ENCODE measurements around the gene UMPS. TPM values are rescaled to one million over a fixed set of nuclear protein-coding genes. Genes with fewer than 3 reads are reported as not detected.
"Not testable (repeated sequence)": the region's sequence is repeated elsewhere in the genome, so short reads cannot be mapped to it uniquely, and the experiment has no call there.

Gene UMPS
- total RNA-seq, 1 donor from 2014 or later, result 23.5 TPM

DNA sequence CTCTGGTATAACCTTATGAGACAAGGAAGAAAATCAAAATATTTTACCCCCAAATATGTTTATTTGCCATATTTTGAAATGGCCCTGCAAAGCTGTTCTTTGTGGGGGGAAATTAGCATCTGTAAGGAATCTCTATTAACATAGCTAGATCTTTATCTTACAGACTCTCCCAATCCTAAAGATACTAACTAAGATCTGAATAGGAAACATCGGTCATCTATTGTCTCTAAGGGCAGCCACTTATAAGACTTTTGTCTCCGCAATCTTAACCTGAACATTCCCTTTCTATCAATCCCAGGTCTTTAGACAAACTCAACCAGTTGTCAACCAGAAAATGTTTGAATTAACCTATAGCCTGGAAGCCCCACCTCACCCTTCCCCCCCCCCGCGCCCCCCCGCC, 21.2 kb downstream of the UMPS start:
- H3K36me3 Mint-ChIP-seq (ENCODE audit: unreplicated experiment), result peaks cover 2% of the 10 kb centered on the region
- no peaks in the 10 kb centered on the region for H3K4me1 Mint-ChIP-seq (ENCODE audit: unreplicated experiment)
- DNase-seq (ENCODE audit: extremely low spot score, unreplicated experiment), result no peak
- TF ChIP-seq, protein P1, sequence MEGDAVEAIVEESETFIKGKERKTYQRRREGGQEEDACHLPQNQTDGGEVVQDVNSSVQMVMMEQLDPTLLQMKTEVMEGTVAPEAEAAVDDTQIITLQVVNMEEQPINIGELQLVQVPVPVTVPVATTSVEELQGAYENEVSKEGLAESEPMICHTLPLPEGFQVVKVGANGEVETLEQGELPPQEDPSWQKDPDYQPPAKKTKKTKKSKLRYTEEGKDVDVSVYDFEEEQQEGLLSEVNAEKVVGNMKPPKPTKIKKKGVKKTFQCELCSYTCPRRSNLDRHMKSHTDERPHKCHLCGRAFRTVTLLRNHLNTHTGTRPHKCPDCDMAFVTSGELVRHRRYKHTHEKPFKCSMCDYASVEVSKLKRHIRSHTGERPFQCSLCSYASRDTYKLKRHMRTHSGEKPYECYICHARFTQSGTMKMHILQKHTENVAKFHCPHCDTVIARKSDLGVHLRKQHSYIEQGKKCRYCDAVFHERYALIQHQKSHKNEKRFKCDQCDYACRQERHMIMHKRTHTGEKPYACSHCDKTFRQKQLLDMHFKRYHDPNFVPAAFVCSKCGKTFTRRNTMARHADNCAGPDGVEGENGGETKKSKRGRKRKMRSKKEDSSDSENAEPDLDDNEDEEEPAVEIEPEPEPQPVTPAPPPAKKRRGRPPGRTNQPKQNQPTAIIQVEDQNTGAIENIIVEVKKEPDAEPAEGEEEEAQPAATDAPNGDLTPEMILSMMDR (IDR thresholded peaks at IDR 0.05), result no peak
- no peaks in the 10 kb centered on the region for H3K9me3 Mint-ChIP-seq (ENCODE audit: unreplicated experiment)
- no peak overlapping the region for H3K4me3 Mint-ChIP-seq (ENCODE audit: unreplicated experiment)
- H3K27ac Mint-ChIP-seq (ENCODE audit: unreplicated experiment), result no peak overlapping the region
- no peaks in the 10 kb centered on the region for H3K27me3 Mint-ChIP-seq (ENCODE audit: unreplicated experiment)

- Mint-ChIP-seq H3K27me3 (ENCODE audit: unreplicated experiment) (no peaks in the 10 kb centered on the region), H3K9me3 (ENCODE audit: unreplicated experiment) (no peaks in the 10 kb centered on the region), H3K27ac (ENCODE audit: unreplicated experiment) (peak overlapping the region; percentile 18), H3K36me3 (ENCODE audit: unreplicated experiment) (no peaks in the 10 kb centered on the region), H3K4me1 (ENCODE audit: unreplicated experiment) (no peaks in the 10 kb centered on the region), H3K4me3 (ENCODE audit: unreplicated experiment) (no peak overlapping the region)
- TF ChIP-seq, protein P1 (IDR thresholded peaks at IDR 0.05), result no peak
- DNase-seq (ENCODE audit: extremely low spot score, unreplicated experiment), result no peak
These were observed 21.8 kb downstream of the UMPS start for GRCh38 chr3:124752051-124752450.

DNA sequence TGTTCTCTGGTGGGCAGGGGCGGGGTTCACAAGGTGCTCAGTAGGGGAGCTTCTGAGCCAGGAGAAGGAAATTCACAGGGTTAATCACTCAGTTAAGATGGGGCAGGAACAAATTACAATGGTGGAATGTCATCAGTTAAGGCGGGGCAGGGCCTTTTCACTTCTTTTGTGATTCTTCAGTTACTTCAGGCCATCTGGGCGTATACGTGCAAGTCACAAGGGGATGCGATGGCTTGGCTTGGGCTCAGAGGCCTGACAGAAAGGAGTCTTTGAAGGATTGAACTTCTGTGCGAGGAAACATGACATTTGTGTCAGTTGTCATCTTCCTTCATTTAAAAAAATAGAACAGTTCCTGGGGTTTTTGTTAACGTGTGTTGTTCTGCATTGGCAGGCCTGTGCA, 27.7 kb downstream of the UMPS start:
- not testable (repeated sequence) for H3K9me3 Mint-ChIP-seq (ENCODE audit: unreplicated experiment); H3K4me3 Mint-ChIP-seq (ENCODE audit: unreplicated experiment); H3K36me3 Mint-ChIP-seq (ENCODE audit: unreplicated experiment); H3K27ac Mint-ChIP-seq (ENCODE audit: unreplicated experiment); H3K27me3 Mint-ChIP-seq (ENCODE audit: unreplicated experiment); DNase-seq (ENCODE audit: extremely low spot score, unreplicated experiment)
- peaks cover 24% of the 10 kb centered on the region for H3K4me1 Mint-ChIP-seq (ENCODE audit: unreplicated experiment)

- H3K27ac Mint-ChIP-seq (ENCODE audit: unreplicated experiment), result no peak overlapping the region
- DNase-seq (ENCODE audit: extremely low spot score, unreplicated experiment), result no peak
- no peaks in the 10 kb centered on the region for H3K9me3 Mint-ChIP-seq (ENCODE audit: unreplicated experiment)
- TF ChIP-seq, protein P1 (IDR thresholded peaks at IDR 0.05), result no peak
- peaks cover 6% of the 10 kb centered on the region for H3K36me3 Mint-ChIP-seq (ENCODE audit: unreplicated experiment)
- H3K4me1 Mint-ChIP-seq (ENCODE audit: unreplicated experiment), result peaks cover 24% of the 10 kb centered on the region
- no peak overlapping the region for H3K4me3 Mint-ChIP-seq (ENCODE audit: unreplicated experiment)
- no peaks in the 10 kb centered on the region for H3K27me3 Mint-ChIP-seq (ENCODE audit: unreplicated experiment)
These were observed 28.8 kb downstream of the UMPS start for GRCh38 chr3:124758851-124759635.

DNA sequence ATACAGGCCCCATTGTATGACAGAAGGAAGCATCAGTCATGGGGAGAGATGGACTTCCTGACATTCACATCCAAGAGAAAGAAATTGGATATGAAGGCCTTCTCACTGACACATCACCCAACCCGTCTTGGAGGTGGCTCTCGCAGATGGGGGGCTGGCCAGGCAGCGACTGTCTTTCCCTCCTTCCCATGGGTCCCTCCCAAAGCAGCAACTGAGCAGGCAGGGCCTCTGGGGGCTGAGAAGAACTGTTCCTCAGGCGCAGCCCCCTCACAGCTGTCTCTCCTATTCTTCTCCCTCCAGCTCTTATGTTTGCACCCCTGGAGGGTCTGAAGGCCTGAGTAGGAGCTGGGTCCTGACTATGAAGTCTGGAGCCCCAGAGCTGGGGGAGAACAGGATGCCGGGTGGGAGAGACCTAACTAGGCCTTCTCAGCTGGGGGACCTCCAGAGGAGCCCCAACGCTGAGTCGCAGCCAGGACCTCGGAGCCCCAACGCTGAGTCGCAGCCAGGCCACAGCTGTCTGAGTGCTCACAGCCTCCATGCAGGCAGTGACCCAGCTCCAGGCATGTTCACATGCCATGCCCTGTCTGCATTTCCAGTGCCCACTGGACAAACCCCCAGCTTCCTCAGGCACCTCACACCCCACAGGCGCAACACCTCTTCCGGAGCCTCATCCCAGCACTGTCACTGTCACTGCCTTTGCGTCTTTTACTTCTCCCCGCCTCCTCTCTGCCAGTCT, 29.6 kb downstream of the UMPS start:
- H3K4me1 Mint-ChIP-seq (ENCODE audit: unreplicated experiment), result peaks cover 26% of the 10 kb centered on the region
- H3K27me3 Mint-ChIP-seq (ENCODE audit: unreplicated experiment), result no peaks in the 10 kb centered on the region
- H3K4me3 Mint-ChIP-seq (ENCODE audit: unreplicated experiment), result no peak overlapping the region
- no peak for DNase-seq (ENCODE audit: extremely low spot score, unreplicated experiment)
- TF ChIP-seq, protein P1 (IDR thresholded peaks at IDR 0.05), result no peak
- peaks cover 14% of the 10 kb centered on the region for H3K36me3 Mint-ChIP-seq (ENCODE audit: unreplicated experiment)
- no peak overlapping the region for H3K27ac Mint-ChIP-seq (ENCODE audit: unreplicated experiment)
- no peaks in the 10 kb centered on the region for H3K9me3 Mint-ChIP-seq (ENCODE audit: unreplicated experiment)

Data from osteocyte (in vitro differentiated cells).